Spleen (tissue), 11 donors: ENCODE results near the gene DENND2D. TPM values are rescaled to one million over a fixed set of nuclear protein-coding genes. Genes with fewer than 3 reads are reported as not detected.

Experiments used
- DNase-seq: peaks from one replicate; pipeline ENCODE4 v3.0.0-alpha.2; 2020
- H3K27ac ChIP-seq, 8 donors: fragments of 200-600 bp; sonication (generic) in 7 of 8; 1 replicate in 4 of 8; 2 replicates in 4 of 8; pipeline versions ENCODE4 v1.5.0 to v1.8.0; 2016 to 2021; ENCODE audit warnings: inconsistent platforms in 4 of 8, mild to moderate bottlenecking in 4 of 8, moderate library complexity in 1 of 8
- H3K27me3 ChIP-seq, 7 donors: fragments of 200-600 bp; sonication (generic) in 6 of 7; replicated peaks in 1 of 7; 1 replicate in 4 of 7; 2 replicates in 3 of 7; pipeline versions ENCODE4 v1.5.0 to v1.8.0; 2016 to 2021; ENCODE audit warnings: inconsistent platforms in 3 of 7, mild to moderate bottlenecking in 1 of 7
- H3K36me3 ChIP-seq, 6 donors: fragments of 200-600 bp; sonication (generic) in 5 of 6; 1 replicate in 4 of 6; 2 replicates in 2 of 6; pipeline versions ENCODE4 v1.5.0 to v1.8.0; 2016 to 2021; ENCODE audit warnings: inconsistent platforms in 2 of 6
- H3K4me1 ChIP-seq, 6 donors: fragments of 200-600 bp; sonication (generic) in 5 of 6; 1 replicate in 3 of 6; 2 replicates in 3 of 6; pipeline versions ENCODE4 v1.5.0 to v1.8.0; 2016 to 2021; ENCODE audit warnings: inconsistent platforms in 3 of 6
- H3K4me3 ChIP-seq, 8 donors: fragments of 200-600 bp; sonication (generic) in 7 of 8; 1 replicate in 4 of 8; 2 replicates in 4 of 8; pipeline versions ENCODE4 v1.5.0 to v1.8.0; 2016 to 2021; ENCODE audit warnings: inconsistent platforms in 4 of 8, mild to moderate bottlenecking in 4 of 8, moderate library complexity in 2 of 8
- H3K9me3 ChIP-seq, 8 donors: fragments of 200-600 bp; sonication (generic) in 7 of 8; 1 replicate in 4 of 8; 2 replicates in 4 of 8; pipeline versions ENCODE4 v1.5.0 to v1.8.0; 2016 to 2021; ENCODE audit warnings: inconsistent platforms in 4 of 8
- CTCF ChIP-seq, 11 experiments: fragments of 200-600 bp in 7 of 11; fragments of 450-650 bp in 4 of 11; sonication (generic) in 4 of 11; IDR thresholded peaks in 8 of 11; conservative IDR thresholded peaks in 3 of 11; 1 replicate in 7 of 11; 2 replicates in 4 of 11; pipeline versions ENCODE4 v1.4.0 to v1.8.0; 2016 to 2021; ENCODE audit warnings: antibody characterized with exemption in 11 of 11, inconsistent platforms in 4 of 11, mild to moderate bottlenecking in 1 of 11
- POLR2A ChIP-seq, 3 donors: fragments of 450-650 bp; IDR thresholded peaks; one replicate each; pipeline ENCODE4 v1.5.1; 2017; ENCODE audit warnings: antibody characterized with exemption in 3 of 3, mild to moderate bottlenecking in 1 of 3
- POLR2AphosphoS5 ChIP-seq, 3 donors: sonication (generic); formaldehyde crosslinking; IDR thresholded peaks; one replicate each; pipeline ENCODE4 v1.5.1; 2017; ENCODE audit warnings: antibody characterized with exemption in 3 of 3
- WGBS, 5 donors: extraction: QIAGEN DNeasy Blood & Tissue Kit in 3 of 5; methylation state at CpG; one replicate each; pipeline versions ENCODE4 v1.1.5 to v1.1.7; 2013 to 2018; 5-methylcytosine and 5-hydroxymethylcytosine counted together
- intact Hi-C: fragments of 100-400 bp; cut with DNase I; formaldehyde crosslinking; loops from one replicate; pipeline ENCODE4 v1.15.0; 2023; ENCODE audit warnings: low total_unique reads
- polyA plus RNA-seq, 3 donors: library from polyadenylated mRNA; stranded (reverse); fragments of 200-250 nt; gene quantifications; one replicate each; pipeline ENCODE4 v1.2.1, GENCODE V29; 2013
- total RNA-seq, 7 donors: library from RNA; depleted of rRNA in 3 of 7; stranded (reverse); fragments of >200 nt in 3 of 7; fragmentation: NEBNext Ultra II Directional in 4 of 7; extraction: Animal tissue kit (Norgen Biotek cat#: 25700) in 4 of 7; gene quantifications; one replicate each; pipeline versions ENCODE4 v1.1.0 to v1.2.1, GENCODE V29; 2016 to 2021
- donor health status: healthy with polysubstance abuse.
- donor health status: DM: no; HTN: no; CAD: no; lungs with moderate emphysema.
- donor health status: DM: no; HTN: no; CAD: no.
- donor health status: Bipolar disorder and iron deficiency.
- donor health status: healthy.
- donor health status: DM: no; HTN: no; CAD: no.
- donor health status: DM: yes; HTN: yes; CAD: no.

DENND2D gene
- total and polyA plus RNA-seq, 10 donors = 90.3 to 182 (median 149) TPM

DNA sequence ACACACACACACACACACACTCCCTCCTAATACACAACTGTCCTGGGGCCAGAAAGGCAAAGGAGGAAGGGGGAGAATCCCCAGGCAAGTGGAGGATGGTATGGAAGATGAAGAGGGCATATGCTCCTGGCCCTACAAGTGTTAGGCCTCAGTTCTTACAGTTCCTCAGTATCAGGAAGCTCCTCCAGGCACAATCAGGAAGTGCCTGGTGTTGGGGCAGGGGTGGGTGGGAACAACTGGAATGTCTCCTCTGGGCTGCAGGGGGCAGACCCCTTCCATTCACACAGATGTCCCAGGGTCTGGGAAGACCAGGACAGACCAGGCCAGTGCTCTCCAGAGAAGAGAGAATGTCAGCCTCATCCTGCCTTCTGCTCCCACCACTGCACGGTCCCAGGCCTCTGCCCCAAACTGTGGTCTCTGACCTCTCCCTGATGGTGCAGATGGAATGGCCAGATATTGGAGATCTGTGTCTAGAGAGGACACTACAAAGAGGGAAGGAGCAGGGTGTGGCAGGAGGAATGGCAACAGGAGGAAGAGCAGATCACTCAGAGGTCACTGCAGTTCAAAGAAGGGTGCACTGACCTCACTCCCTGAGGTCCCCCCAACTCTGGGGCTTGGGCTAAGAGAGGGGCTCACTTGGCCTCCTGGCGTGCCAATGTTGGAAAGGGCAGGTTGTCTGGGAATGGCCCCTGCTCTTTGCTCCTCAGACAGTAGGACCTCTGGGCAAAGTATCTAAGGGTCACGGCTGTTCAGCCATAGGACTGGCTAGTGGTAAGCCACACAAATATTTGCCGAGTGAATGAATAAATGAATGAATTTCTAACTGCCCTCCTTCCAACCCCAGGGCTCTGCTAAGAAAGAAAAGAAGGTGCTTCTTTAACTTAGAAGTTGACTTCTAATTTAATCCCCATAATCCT lies 2.5 kb upstream of the DENND2D start:
- TF ChIP-seq POLR2A (IDR thresholded peaks at IDR 0.05) = no peak
- TF ChIP-seq POLR2AphosphoS5 (IDR thresholded peaks at IDR 0.05) = peak in 1 of 3 donors; percentile 24
- no peak for TF ChIP-seq CTCF (IDR thresholded peaks at IDR 0.05 in 8 of 11, conservative IDR thresholded peaks at IDR 0.05 in 3 of 11)
- Histone ChIP-seq H3K4me1 (peaks cover 44 to 96% (median 78%) of the 10 kb centered on the region in 6 donors), H3K27ac (peak overlapping the region; percentile 96 to 100 (median 98)), H3K9me3 (no peaks in the 10 kb centered on the region), H3K36me3 (peaks cover 0 to 23% (median 12%) of the 10 kb centered on the region in 6 donors), H3K27me3 (no peaks in the 10 kb centered on the region), H3K4me3 (peak overlapping the region; percentile 58 to 88 (median 79))
- intact Hi-C loops = no loop called here
- DNase-seq = no peak
- 23 to 49% (median 34%) methylated on average over 4 of the region's 4 CpGs for WGBS, 5 donors

- Histone ChIP-seq H3K27me3 (no peaks in the 10 kb centered on the region), H3K9me3 (no peaks in the 10 kb centered on the region), H3K4me1 (peaks cover 48 to 100% (median 84%) of the 10 kb centered on the region in 6 donors), H3K4me3 (peak overlapping the region in 4 of 8 donors; percentile 79 to 88 (median 80)), H3K27ac (peak overlapping the region; percentile 96 to 100 (median 98)), H3K36me3 (peaks cover 0 to 29% (median 17%) of the 10 kb centered on the region in 6 donors)
- DNase-seq = no peak
- TF ChIP-seq POLR2A (IDR thresholded peaks at IDR 0.05) = no peak
- TF ChIP-seq CTCF (IDR thresholded peaks at IDR 0.05 in 8 of 11, conservative IDR thresholded peaks at IDR 0.05 in 3 of 11) = no peak
- TF ChIP-seq POLR2AphosphoS5 (IDR thresholded peaks at IDR 0.05) = no peak
- intact Hi-C loops = no loop called here
- WGBS, 5 donors = 85 to 97% (median 88%) methylated on average over 1 of the region's 1 CpG
Measured at GRCh38 chr1:111202366-111202706, 1.9 kb upstream of the DENND2D start.

DNA sequence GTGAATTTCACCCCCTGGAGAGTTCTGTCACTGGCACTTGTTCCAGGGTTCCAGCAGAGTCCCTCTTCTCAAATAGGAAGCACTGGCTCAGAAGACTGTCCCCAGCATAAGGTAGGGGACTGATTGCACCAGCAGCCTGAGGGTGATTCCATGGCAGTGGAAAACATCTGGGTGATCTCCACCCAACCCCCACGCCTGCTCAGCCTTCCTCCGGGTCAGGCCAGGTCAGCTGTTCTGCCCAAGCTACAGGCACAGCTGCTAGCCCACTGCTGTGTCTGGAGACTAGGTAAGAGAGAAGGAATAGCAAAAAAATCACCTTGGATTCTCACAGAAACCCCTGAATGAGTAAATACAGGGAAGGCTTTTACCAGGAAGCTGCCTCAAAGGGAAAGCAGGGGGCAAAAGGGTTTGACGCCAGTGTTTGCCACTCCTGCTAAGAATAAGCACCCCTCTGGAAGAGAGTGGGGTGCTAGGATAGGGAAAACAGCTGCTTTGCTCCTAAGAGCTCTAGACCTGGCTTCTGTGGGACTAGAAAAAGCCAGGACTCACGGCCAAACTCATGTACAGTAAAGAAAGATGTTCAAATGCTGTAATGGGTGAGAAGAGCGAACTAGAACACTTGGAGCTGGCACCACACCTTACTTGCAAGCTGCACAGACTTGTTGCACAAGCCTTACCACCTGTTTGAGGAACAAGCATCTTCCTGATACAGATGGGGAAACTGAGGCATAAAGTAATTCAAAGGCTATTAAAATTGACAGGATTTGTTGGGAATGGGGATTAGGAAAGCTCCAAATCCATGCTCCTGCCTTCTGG lies 1.0 kb upstream of the DENND2D start:
- peaks cover 56 to 100% (median 93%) of the 10 kb centered on the region in 6 donors for H3K4me1 ChIP-seq
- H3K9me3 ChIP-seq = no peaks in the 10 kb centered on the region
- TF ChIP-seq POLR2AphosphoS5 (IDR thresholded peaks at IDR 0.05) (peak in 1 of 3 donors; percentile 29), CTCF (IDR thresholded peaks at IDR 0.05 in 8 of 11, conservative IDR thresholded peaks at IDR 0.05 in 3 of 11) (no peak)
- intact Hi-C loops = no loop called here
- H3K27ac ChIP-seq = peak overlapping the region; percentile 96 to 100 (median 98)
- no peaks in the 10 kb centered on the region for H3K27me3 ChIP-seq
- DNase-seq = no peak
- peaks cover 0 to 38% (median 26%) of the 10 kb centered on the region in 6 donors for H3K36me3 ChIP-seq
- 58 to 64% (median 63%) methylated on average over 5 of the region's 5 CpGs for WGBS, 5 donors
- H3K4me3 ChIP-seq = peak overlapping the region in 7 of 8 donors; percentile 38 to 88 (median 54)
